Cardiac muscle cell (in vitro differentiated cells and primary cell): Measurements from ENCODE around the gene BIRC7. TPM values are rescaled to one million over a fixed set of nuclear protein-coding genes. Genes with fewer than 3 reads are reported as not detected.

ENCODE experiments used
- DNase-seq, 2 donors: peaks; one replicate each; pipeline versions ENCODE4 v3.0.0 to v3.0.0-alpha.2; 2010 to 2017; ENCODE audit warnings: low read depth in 1 of 2, low spot score in 1 of 2
- H3K27ac ChIP-seq: fragments of 200-600 bp; sonication (generic); 2 replicates; pipeline ENCODE4 v1.5.1; 2016
- H3K27me3 ChIP-seq: fragments of 200-600 bp; sonication (generic); 2 replicates; pipeline ENCODE4 v1.6.0; 2016; ENCODE audit warnings: control low read depth
- H3K36me3 ChIP-seq: fragments of 200-600 bp; sonication (generic); 2 replicates; pipeline ENCODE4 v1.5.1; 2016; ENCODE audit warnings: control low read depth
- H3K4me1 ChIP-seq: fragments of 200-600 bp; sonication (generic); 2 replicates; pipeline ENCODE4 v1.8.1; 2017; ENCODE audit warnings: low read depth, mild to moderate bottlenecking, mixed run types
- H3K4me3 ChIP-seq: fragments of 200-600 bp; sonication (generic); 2 replicates; pipeline ENCODE4 v1.5.1; 2016; ENCODE audit warnings: mild to moderate bottlenecking
- H3K9me3 ChIP-seq: fragments of 200-600 bp; sonication (generic); 2 replicates; pipeline ENCODE4 v1.5.1; 2017; ENCODE audit warnings: low read depth, mild to moderate bottlenecking, control low read depth
- CTCF ChIP-seq: IDR thresholded peaks from 2 replicates; pipeline ENCODE4 v1.5.1; 2012; ENCODE audit warnings: low read depth, mild to moderate bottlenecking, low read length
- polyA plus RNA-seq: library from polyadenylated mRNA; unstranded; fragments of >200 nt; fragmentation: Nextera tagmentation; extraction: Ambion mirVana; gene quantifications from 2 replicates; pipeline ENCODE4 v1.2.1, GENCODE V29; 2016
- total RNA-seq: library from RNA; depleted of rRNA; stranded (reverse); fragments of >200 nt; gene quantifications from 2 replicates; pipeline ENCODE4 v1.2.3, GENCODE V29; 2016

The BIRC7 gene
- total and polyA plus RNA-seq, 2 experiments from 2014 or later, result 0.54 TPM; not detected in 1

- H3K9me3 ChIP-seq, result no peaks in the 10 kb centered on the region
- H3K4me3 ChIP-seq, result no peak overlapping the region
- H3K4me1 ChIP-seq, result peaks cover 5% of the 10 kb centered on the region
- TF ChIP-seq CTCF, result no peak
- H3K27ac ChIP-seq, result no peak overlapping the region
- H3K27me3 ChIP-seq, result no peaks in the 10 kb centered on the region
- H3K36me3 ChIP-seq, result peaks cover 22% of the 10 kb centered on the region
- no peak for DNase-seq
Measured at GRCh38 chr20:63278661-63279060, 43.0 kb downstream of the BIRC7 start.

GRCh38 chr20:63279931-63280330 lies 44.2 kb downstream of the BIRC7 start:
- no peaks in the 10 kb centered on the region for H3K4me1 ChIP-seq
- H3K27me3 ChIP-seq, result no peaks in the 10 kb centered on the region
- H3K4me3 ChIP-seq, result no peak overlapping the region
- H3K9me3 ChIP-seq, result no peaks in the 10 kb centered on the region
- no peak for DNase-seq
- no peak for TF ChIP-seq CTCF
- no peak overlapping the region for H3K27ac ChIP-seq
- peaks cover 22% of the 10 kb centered on the region for H3K36me3 ChIP-seq

- Histone ChIP-seq H3K4me1 (no peaks in the 10 kb centered on the region), H3K4me3 (no peak overlapping the region), H3K36me3 (peaks cover 22% of the 10 kb centered on the region), H3K27me3 (no peaks in the 10 kb centered on the region), H3K27ac (no peak overlapping the region), H3K9me3 (no peaks in the 10 kb centered on the region)
- TF ChIP-seq CTCF, result no peak
- DNase-seq, result no peak
Measured at GRCh38 chr20:63280371-63280770, 44.7 kb downstream of the BIRC7 start.

- H3K4me1 ChIP-seq, result no peaks in the 10 kb centered on the region
- H3K9me3 ChIP-seq, result no peaks in the 10 kb centered on the region
- H3K36me3 ChIP-seq, result peaks cover 29% of the 10 kb centered on the region
- TF ChIP-seq CTCF, result peak; percentile 22
- no peak overlapping the region for H3K4me3 ChIP-seq
- no peaks in the 10 kb centered on the region for H3K27me3 ChIP-seq
- H3K27ac ChIP-seq, result no peak overlapping the region
- no peak for DNase-seq
Measured at GRCh38 chr20:63280929-63281545, 45.3 kb downstream of the BIRC7 start.

- peaks cover 24% of the 10 kb centered on the region for H3K36me3 ChIP-seq
- no peak for TF ChIP-seq CTCF
Measured at GRCh38 chr20:63281742-63282665, 46.3 kb downstream of the BIRC7 start.

More at GRCh38 chr20:63281742-63282665, 46.3 kb downstream of the BIRC7 start:
- H3K27ac ChIP-seq, result no peak overlapping the region
- no peaks in the 10 kb centered on the region for H3K4me1 ChIP-seq
- no peaks in the 10 kb centered on the region for H3K27me3 ChIP-seq
- H3K9me3 ChIP-seq, result no peaks in the 10 kb centered on the region
- no peak for DNase-seq
- H3K4me3 ChIP-seq, result no peak overlapping the region
